T-helper 1 cell (primary cell): ENCODE results near the gene FANCD2.
"Not testable (repeated sequence)": the region's sequence is repeated elsewhere in the genome, so short reads cannot be mapped to it uniquely, and the experiment has no call there.

ENCODE experiments used
- DNase-seq, 5 donors: peaks; one replicate each; pipeline ENCODE4 v3.0.0-alpha.2; 2012 to 2020

The FANCD2 gene

DNA sequence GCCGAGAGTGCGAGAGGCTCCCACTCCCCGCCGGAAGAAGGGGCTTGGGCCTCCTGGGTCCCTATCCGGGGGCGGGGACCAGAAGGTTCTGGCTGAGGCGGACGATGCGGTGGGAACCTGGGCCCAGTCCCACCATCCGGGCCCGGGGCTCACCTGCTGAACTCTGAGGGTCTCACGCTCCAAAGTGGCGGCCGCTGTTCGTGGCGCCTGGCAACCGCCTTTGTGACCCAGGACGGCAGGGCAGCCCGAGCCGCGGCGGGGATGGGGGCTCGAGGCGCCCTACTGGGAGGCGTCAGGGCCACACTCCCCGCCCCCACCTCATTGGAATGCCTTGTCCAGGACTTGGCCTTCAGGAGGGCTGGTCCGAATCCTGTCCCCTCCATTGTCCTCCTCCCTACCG is 81.9 kb downstream of the FANCD2 start, which contains the start of gene FANCD2OS:
TSS of gene FANCD2OS (minus strand) at position 165 of the 400 bp plus-strand sequence. CDS start 3,481 bp downstream, outside the sequence.
- DNase-seq = no peak

GRCh38 chr3:10115326-10116137 is 89.3 kb downstream of the FANCD2 start, which contains the start of gene BRK1:
TSS of gene BRK1 (plus strand) at chr3:10115675. CDS start at chr3:10115702, 27 bp downstream.
- peak; percentile 86 to 98 (median 92) for DNase-seq

- DNase-seq = no peak
Measured at GRCh38 chr3:10116138-10116460, 89.9 kb downstream of the FANCD2 start.

GRCh38 chr3:10116928-10117327 is 90.7 kb downstream of the FANCD2 start:
- no peak for DNase-seq

- DNase-seq = no peak
Measured at GRCh38 chr3:10119376-10119775, 93.1 kb downstream of the FANCD2 start.

DNA sequence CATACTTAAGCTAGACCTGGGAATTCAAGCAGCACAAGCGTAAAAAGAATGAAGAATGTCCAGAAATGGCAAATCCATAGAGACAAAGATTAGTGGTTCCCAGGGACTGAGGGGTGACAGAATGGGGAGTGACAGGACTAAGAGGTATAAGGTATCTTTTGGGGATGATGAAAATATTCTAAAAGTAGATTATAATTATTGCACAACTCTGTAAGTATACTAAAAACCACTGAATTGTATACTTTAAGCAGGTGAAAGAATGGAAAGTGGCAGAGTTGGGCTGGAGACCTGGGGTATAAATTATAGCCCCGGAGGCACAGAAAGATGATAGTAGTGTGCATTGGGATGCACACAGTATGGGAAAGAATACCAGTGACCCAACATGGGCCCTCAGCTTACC is 94.8 kb downstream of the FANCD2 start:
- DNase-seq = no peak

DNA sequence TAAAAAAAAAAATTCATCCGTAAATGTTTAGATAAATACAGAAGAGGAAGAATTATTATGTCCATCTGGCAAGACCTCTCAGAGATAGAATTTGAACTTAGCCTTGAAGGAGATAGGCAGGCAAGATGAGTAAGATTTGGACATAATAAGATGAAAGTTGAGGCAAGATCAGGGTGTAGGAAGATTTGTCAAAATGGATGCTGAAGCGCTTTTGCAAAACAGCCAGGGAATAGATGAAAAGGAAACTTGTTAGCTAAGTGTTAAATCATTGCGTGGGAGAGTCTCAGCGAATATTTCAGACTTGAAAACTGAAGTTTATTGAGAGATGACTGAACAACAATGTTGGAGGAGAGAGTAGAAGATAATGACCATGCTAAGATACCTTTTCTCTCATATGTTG is 96.5 kb downstream of the FANCD2 start:
- no peak for DNase-seq

- DNase-seq = not testable (repeated sequence)
Measured at GRCh38 chr3:10135872-10136271, 109.6 kb downstream of the FANCD2 start.

DNA sequence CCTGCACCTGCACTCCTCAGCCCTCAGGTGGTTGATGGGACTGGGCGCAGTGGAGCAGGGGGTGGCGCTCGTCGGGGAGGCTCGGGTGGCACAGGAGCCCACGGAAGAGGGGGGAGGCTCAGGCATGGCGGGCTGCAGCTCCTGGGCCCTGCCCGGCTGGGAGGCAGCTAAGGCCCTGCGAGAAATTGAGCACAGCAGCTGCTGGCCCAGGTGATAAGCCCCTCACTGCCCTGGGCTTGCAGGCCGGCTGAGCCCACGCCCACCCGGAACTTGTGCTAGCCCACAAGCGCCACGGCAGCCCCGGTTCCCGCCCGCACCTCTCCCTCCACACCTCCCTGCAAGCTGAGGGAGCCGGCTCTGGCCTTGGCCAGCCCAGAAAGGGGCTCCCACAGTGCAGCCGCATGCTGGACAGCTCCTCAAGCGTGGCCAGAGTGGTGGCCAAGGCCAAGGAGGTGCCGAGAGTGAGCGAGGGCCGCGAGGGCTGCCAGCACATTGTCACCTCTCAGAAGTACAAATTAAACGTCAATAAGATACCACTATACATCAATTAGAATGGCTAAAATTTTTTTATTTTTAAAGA is 110.3 kb downstream of the FANCD2 start:
- no peak for DNase-seq

DNA sequence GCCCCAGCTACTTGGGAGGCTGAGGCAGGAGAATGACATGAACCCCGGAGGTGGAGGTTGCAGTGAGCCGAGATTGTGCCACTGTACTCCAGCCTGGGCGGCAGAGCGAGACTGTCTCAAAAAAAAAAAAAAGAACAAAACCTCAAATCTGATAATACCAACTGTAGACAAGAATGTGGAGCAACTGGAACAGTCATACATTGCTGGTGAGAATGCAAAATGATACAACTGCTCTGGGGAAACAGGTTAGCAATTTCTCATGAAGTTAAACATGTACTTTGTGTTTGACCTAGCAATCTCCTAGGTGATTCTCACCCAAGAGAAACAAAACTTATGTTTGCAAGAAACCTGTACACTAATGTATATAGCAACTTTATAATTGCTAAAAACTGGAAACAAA is 110.9 kb downstream of the FANCD2 start:
- no peak for DNase-seq

- DNase-seq = no peak
Measured at GRCh38 chr3:10140996-10141546, 114.8 kb downstream of the FANCD2 start.

- peak in 2 of 5 donors; percentile 14 to 25 for DNase-seq
Measured at GRCh38 chr3:10142707-10143560, 116.7 kb downstream of the FANCD2 start.

GRCh38 chr3:10145685-10146084 is 119.4 kb downstream of the FANCD2 start:
- DNase-seq = no peak

GRCh38 chr3:10149226-10149625 is 123.0 kb downstream of the FANCD2 start:
- no peak for DNase-seq

DNA sequence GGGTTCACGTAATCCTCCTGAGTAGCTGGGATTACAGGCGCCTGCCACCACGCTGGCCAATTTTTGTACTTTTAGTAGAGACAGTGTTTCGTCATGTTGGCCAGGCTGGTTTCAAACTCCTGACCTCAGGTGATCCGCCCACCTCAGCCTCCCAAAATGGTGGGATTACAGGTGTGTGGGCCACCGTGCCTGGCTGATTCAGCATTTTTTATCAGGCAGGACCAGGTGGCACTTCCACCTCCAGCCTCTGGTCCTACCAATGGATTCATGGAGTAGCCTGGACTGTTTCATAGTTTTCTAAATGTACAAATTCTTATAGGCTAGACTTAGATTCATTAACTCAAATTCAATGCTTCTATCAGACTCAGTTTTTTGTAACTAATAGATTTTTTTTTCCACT is 124.8 kb downstream of the FANCD2 start:
- DNase-seq = no peak
